ENCODE measurements around the gene TMPRSS4. TPM values are rescaled to one million over a fixed set of nuclear protein-coding genes. Genes with fewer than 3 reads are reported as not detected.

Gene TMPRSS4
- total RNA-seq, 1 experiment from 2014 or later = not detected

GRCh38 chr11:118114266-118114665 is 37.4 kb downstream of the TMPRSS4 start:
- no peak overlapping the region for H3K4ac ChIP-seq (ENCODE audit: low read depth, low read length)
- no CpG with 5 or more reads among the region's 1 CpG for WGBS (ENCODE audit: extremely low coverage, insufficient read length, low lambda C conversion rate)

More at GRCh38 chr11:118114266-118114665, 37.4 kb downstream of the TMPRSS4 start:
- Histone ChIP-seq H3K79me2 (ENCODE audit: insufficient read depth, low read length) (no peaks in the 10 kb centered on the region), H2BK5ac (ENCODE audit: insufficient read length, low read length) (no peak overlapping the region), H2AK5ac (ENCODE audit: insufficient read length, low read length) (no peak overlapping the region), H3K23me2 (ENCODE audit: insufficient read length, low read depth, low read length, poor library complexity, severe bottlenecking) (no peaks in the 10 kb centered on the region), H3K23ac (ENCODE audit: insufficient read length, low read depth, low read length) (no peak overlapping the region), H4K20me1 (ENCODE audit: control insufficient read depth, insufficient read depth, insufficient read length) (no peaks in the 10 kb centered on the region), H2BK12ac (ENCODE audit: insufficient read length, low read depth, low read length) (no peak overlapping the region), H2BK15ac (ENCODE audit: low read depth, low read length) (no peak overlapping the region), H2AFZ (ENCODE audit: low read length) (no peak overlapping the region), H3K18ac (ENCODE audit: insufficient read length, low read depth, low read length) (no peak overlapping the region), H4K91ac (ENCODE audit: insufficient read length, low read depth, low read length) (no peak overlapping the region), H3K4me2 (ENCODE audit: insufficient read depth, insufficient read length, low read length) (no peak overlapping the region), H3K56ac (ENCODE audit: insufficient read length, low read depth, low read length) (no peak overlapping the region), H3K9me3 (ENCODE audit: control insufficient read depth, low read depth, low read length) (no peaks in the 10 kb centered on the region), H3K27me3 (ENCODE audit: insufficient read depth, low read length) (no peaks in the 10 kb centered on the region), H2BK20ac (ENCODE audit: low read depth, low read length, poor library complexity, severe bottlenecking) (no peak overlapping the region), H3K79me1 (ENCODE audit: insufficient read depth, low read depth, low read length, poor library complexity, severe bottlenecking) (no peaks in the 10 kb centered on the region), H3K9ac (ENCODE audit: extremely low read depth, insufficient read length, low read length) (no peak overlapping the region), H3T11ph (ENCODE audit: low read length) (no peak overlapping the region), H3K27ac (ENCODE audit: insufficient read length, low read depth, low read length) (no peak overlapping the region), H2BK120ac (ENCODE audit: low read depth, low read length, poor library complexity, severe bottlenecking) (no peak overlapping the region), H3K4me1 (ENCODE audit: insufficient read depth, low read length) (no peaks in the 10 kb centered on the region), H3K14ac (ENCODE audit: insufficient read depth, low read length) (no peak overlapping the region), H4K5ac (ENCODE audit: insufficient read length, low read depth, low read length) (no peak overlapping the region), H4K8ac (replicated peaks; ENCODE audit: insufficient read length, low read depth, low read length) (no peak overlapping the region)
- H3K9me3 Mint-ChIP-seq = no peaks in the 10 kb centered on the region
- no peak for DNase-seq
- H3K4me1 Mint-ChIP-seq = peaks cover 22 to 31% of the 10 kb centered on the region in 2 experiments
- H3K4me3 Mint-ChIP-seq = no peak overlapping the region
- H3K27me3 Mint-ChIP-seq (ENCODE audit: low read depth) = peaks cover 11% of the 10 kb centered on the region
- H3K36me3 Mint-ChIP-seq (ENCODE audit: insufficient read depth in 1 of 3, low read depth in 3 of 3) = no peaks in the 10 kb centered on the region
- TF ChIP-seq CTCF (conservative IDR thresholded peaks at IDR 0.05) = peak; percentile 18; the same call in 1 of the 3 replicates
- H3K27ac Mint-ChIP-seq = no peak overlapping the region
